Kasumi-1 (cell line): ENCODE results near the gene MOK.
"Not testable (repeated sequence)": the region's sequence is repeated elsewhere in the genome, so short reads cannot be mapped to it uniquely, and the experiment has no call there.

Experiments used
- DNase-seq, 2 experiments: peaks; one replicate each; lab custom pipeline; 2025; lab: John Stamatoyannopoulos, UW

The MOK gene

GRCh38 chr14:102321456-102322422, 16.8 kb upstream of the MOK start:
- no peak for DNase-seq

- no peak for DNase-seq
Observed at GRCh38 chr14:102320671-102321455, 15.9 kb upstream of the MOK start.

GRCh38 chr14:102320033-102320660, 15.2 kb upstream of the MOK start:
- DNase-seq: peak in 1 of 2 experiments; percentile 39

- peak; percentile 90 to 91 for DNase-seq
Observed at GRCh38 chr14:102319351-102320032, 14.5 kb upstream of the MOK start, which contains the start of gene ZNF839. Gene ZNF839 (plus strand): TSS chr14:102319746. CDS start chr14:102319766, 20 bp downstream.

- no peak for DNase-seq
Observed at GRCh38 chr14:102318781-102319276, 13.9 kb upstream of the MOK start.

GRCh38 chr14:102317564-102318248, 12.7 kb upstream of the MOK start:
- peak; percentile 86 to 90 for DNase-seq

- peak; percentile 85 to 92 for DNase-seq
Observed at GRCh38 chr14:102316743-102317563, 12.0 kb upstream of the MOK start.

GRCh38 chr14:102316338-102316742, 11.4 kb upstream of the MOK start:
- peak; percentile 30 to 51 for DNase-seq

GRCh38 chr14:102315121-102315520, 10.2 kb upstream of the MOK start:
- DNase-seq: no peak

GRCh38 chr14:102314242-102315011, 9.5 kb upstream of the MOK start:
- peak; percentile 85 to 87 for DNase-seq

- DNase-seq: no peak
Observed at GRCh38 chr14:102303664-102304063, 1.3 kb downstream of the MOK start.

- not testable (repeated sequence) for DNase-seq
Observed at GRCh38 chr14:102298303-102299070, 6.5 kb downstream of the MOK start.

- DNase-seq: no peak
Observed at GRCh38 chr14:102297436-102298170, 7.4 kb downstream of the MOK start.

- peak; percentile 42 to 50 for DNase-seq
Observed at GRCh38 chr14:102295270-102295669, 9.7 kb downstream of the MOK start.

- no peak for DNase-seq
Observed at GRCh38 chr14:102293781-102294180, 11.2 kb downstream of the MOK start.

GRCh38 chr14:102292441-102292840, 12.5 kb downstream of the MOK start:
- DNase-seq: no peak

- DNase-seq: no peak
Observed at GRCh38 chr14:102288139-102288538, 16.8 kb downstream of the MOK start.

- DNase-seq: no peak
Observed at GRCh38 chr14:102285106-102285505, 19.9 kb downstream of the MOK start.
